Neural cell (in vitro differentiated cells): ENCODE results near the gene PML. TPM values are rescaled to one million over a fixed set of nuclear protein-coding genes. Genes with fewer than 3 reads are reported as not detected.
"Not testable (repeated sequence)": the region's sequence is repeated elsewhere in the genome, so short reads cannot be mapped to it uniquely, and the experiment has no call there.

Experiments
- H2AFZ ChIP-seq: fragments of 200-600, 300-800 bp; sonication (generic), shearing (Covaris generic); 2 replicates; pipeline ENCODE4 v1.6.0; 2014; ENCODE audit warnings: low read depth, mild to moderate bottlenecking, antibody characterized with exemption, low read length, moderate library complexity
- H3F3A ChIP-seq: fragments of 200-600 bp; shearing (Covaris generic); 2 replicates; pipeline ENCODE4 v1.6.1; 2016; ENCODE audit warnings: mild to moderate bottlenecking, moderate library complexity, mixed read lengths, antibody characterized with exemption, low read length; ENCODE audit not compliant: insufficient read depth, poor library complexity, severe bottlenecking
- H3K27ac ChIP-seq: fragments of 200-600, 300-800 bp; sonication (generic), shearing (Covaris generic); 2 replicates; pipeline ENCODE4 v1.5.1; 2014; ENCODE audit warnings: mild to moderate bottlenecking, low read length, moderate library complexity
- H3K27me3 ChIP-seq: fragments of 300-800, 200-600 bp; sonication (generic), shearing (Covaris generic); 2 replicates; pipeline ENCODE4 v1.6.0; 2014; ENCODE audit warnings: mild to moderate bottlenecking, low read depth, low read length, moderate library complexity; ENCODE audit not compliant: insufficient read depth
- H3K36me3 ChIP-seq: fragments of 300-800, 200-600 bp; sonication (generic), shearing (Covaris generic); 2 replicates; pipeline ENCODE4 v1.5.1; 2014; ENCODE audit warnings: mild to moderate bottlenecking, antibody characterized with exemption, low read length, moderate library complexity; ENCODE audit not compliant: insufficient read depth
- H3K4me2 ChIP-seq: fragments of 300-800, 200-600 bp; sonication (generic), shearing (Covaris generic); 2 replicates; pipeline ENCODE4 v1.6.0; 2014; ENCODE audit warnings: mild to moderate bottlenecking, low read length
- H3K4me3 ChIP-seq: fragments of 300-800, 200-600 bp; sonication (generic), shearing (Covaris generic); 2 replicates; pipeline ENCODE4 v1.5.1; 2014; ENCODE audit warnings: mild to moderate bottlenecking, low read length, moderate library complexity
- H3K79me2 ChIP-seq: fragments of 200-600 bp; shearing (Covaris generic); replicated peaks from 2 replicates; pipeline ENCODE4 v1.6.0; 2014; ENCODE audit warnings: mild to moderate bottlenecking, low read length, moderate library complexity; ENCODE audit not compliant: insufficient read depth
- H3K9ac ChIP-seq: fragments of 300-800, 200-600 bp; sonication (generic), shearing (Covaris generic); 2 replicates; pipeline ENCODE4 v1.6.1; 2016; ENCODE audit warnings: mild to moderate bottlenecking, low read length, mixed read lengths
- H3K9me2 ChIP-seq: fragments of 200-600 bp; shearing (Covaris generic); 2 replicates; pipeline ENCODE4 v1.6.1; 2016; ENCODE audit warnings: mild to moderate bottlenecking, low read length, mixed read lengths; ENCODE audit not compliant: insufficient read depth
- H3K9me3 ChIP-seq: fragments of 200-600, 300-800 bp; sonication (generic), shearing (Covaris generic); 2 replicates; pipeline ENCODE4 v1.6.1; 2016; ENCODE audit warnings: mild to moderate bottlenecking, mixed run types, low read length, moderate library complexity, mixed read lengths
- H4K20me1 ChIP-seq: fragments of 200-600 bp; shearing (Covaris generic); 2 replicates; pipeline ENCODE4 v1.6.1; 2016; ENCODE audit warnings: mild to moderate bottlenecking, mixed run types; ENCODE audit not compliant: insufficient read depth
- EP300 ChIP-seq: fragments of 450-650 bp; conservative IDR thresholded peaks from 2 replicates; pipeline ENCODE4 v1.6.1; 2014; ENCODE audit warnings: antibody characterized with exemption, mild to moderate bottlenecking, moderate library complexity; ENCODE audit not compliant: poor library complexity, severe bottlenecking
- EZH2 ChIP-seq: fragments of 200-600, 300-800 bp; shearing (Covaris generic), sonication (generic); IDR thresholded peaks from 2 replicates; pipeline ENCODE4 v1.6.1; 2014; ENCODE audit warnings: antibody characterized with exemption, low read length, borderline replicate concordance, mild to moderate bottlenecking; ENCODE audit not compliant: insufficient read depth, poor library complexity, severe bottlenecking
- MXI1 ChIP-seq: fragments of 450-650 bp; conservative IDR thresholded peaks from 2 replicates; pipeline ENCODE4 v1.6.1; 2014; ENCODE audit warnings: antibody characterized with exemption, mild to moderate bottlenecking; ENCODE audit not compliant: poor library complexity, severe bottlenecking
- POLR2AphosphoS5 ChIP-seq: IDR thresholded peaks from 2 replicates; pipeline ENCODE4 v1.6.1; 2012
- RAD21 ChIP-seq: fragments of 450-650 bp; conservative IDR thresholded peaks from 2 replicates; pipeline ENCODE4 v1.6.1; 2014; ENCODE audit warnings: antibody characterized with exemption, mild to moderate bottlenecking, moderate library complexity
- SMC3 ChIP-seq: fragments of 450-650 bp; conservative IDR thresholded peaks from 2 replicates; pipeline ENCODE4 v1.6.1; 2014; ENCODE audit warnings: antibody characterized with exemption, mild to moderate bottlenecking, moderate library complexity; ENCODE audit not compliant: poor library complexity
- TAF1 ChIP-seq: IDR thresholded peaks from 2 replicates; pipeline ENCODE4 v1.6.1; 2012; ENCODE audit warnings: low read depth
- polyA plus RNA-seq: library from polyadenylated mRNA; depleted of rRNA; stranded (reverse); fragments of >200 nt; gene quantifications from 2 replicates; pipeline ENCODE4 v1.2.3, GENCODE V29; 2014
- TF ChIP-seq, protein P1 (sequence below): IDR thresholded peaks from 2 replicates; pipeline ENCODE4 v1.6.1; 2012; ENCODE audit warnings: borderline replicate concordance
- TF ChIP-seq, protein P2 (sequence below): fragments of 450-650 bp; IDR thresholded peaks from 2 replicates; pipeline ENCODE4 v1.5.1; 2014; ENCODE audit warnings: antibody characterized with exemption, mild to moderate bottlenecking, moderate library complexity; ENCODE audit not compliant: poor library complexity, severe bottlenecking

The PML gene
- polyA plus RNA-seq, 1 donor from 2014 or later, result 4.7 TPM

DNA sequence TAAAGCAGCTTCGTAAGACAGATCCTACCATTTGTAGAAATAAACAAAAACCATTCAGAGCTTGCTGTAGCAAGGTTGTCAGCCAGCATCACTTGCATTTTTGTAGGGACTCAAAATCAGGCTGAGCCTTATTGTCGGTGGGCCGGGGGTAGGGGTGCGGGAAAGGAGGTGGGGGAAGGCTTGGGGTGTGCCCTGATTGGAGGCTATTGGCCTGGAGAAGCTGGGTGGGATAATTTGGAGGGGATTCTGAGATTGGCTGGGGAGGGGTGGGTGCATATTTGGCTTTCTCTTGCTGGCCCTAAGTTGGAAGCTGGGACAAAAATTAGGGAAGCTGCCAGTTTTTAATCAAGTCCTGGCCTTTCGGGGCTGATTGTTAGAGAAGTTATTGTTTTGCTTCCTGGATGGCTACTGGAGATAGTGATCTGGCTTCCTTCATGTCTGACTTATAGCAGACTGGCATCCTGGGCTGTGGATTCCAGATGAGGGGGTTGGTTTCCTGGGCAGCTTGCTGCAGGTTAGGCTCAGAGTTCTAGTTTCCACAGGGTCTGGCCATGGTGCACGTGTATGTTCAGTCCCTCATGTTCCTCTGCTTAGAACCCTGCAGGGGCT lies 25.3 kb upstream of the PML start:
- H3K79me2 ChIP-seq, result no peaks in the 10 kb centered on the region

DNA sequence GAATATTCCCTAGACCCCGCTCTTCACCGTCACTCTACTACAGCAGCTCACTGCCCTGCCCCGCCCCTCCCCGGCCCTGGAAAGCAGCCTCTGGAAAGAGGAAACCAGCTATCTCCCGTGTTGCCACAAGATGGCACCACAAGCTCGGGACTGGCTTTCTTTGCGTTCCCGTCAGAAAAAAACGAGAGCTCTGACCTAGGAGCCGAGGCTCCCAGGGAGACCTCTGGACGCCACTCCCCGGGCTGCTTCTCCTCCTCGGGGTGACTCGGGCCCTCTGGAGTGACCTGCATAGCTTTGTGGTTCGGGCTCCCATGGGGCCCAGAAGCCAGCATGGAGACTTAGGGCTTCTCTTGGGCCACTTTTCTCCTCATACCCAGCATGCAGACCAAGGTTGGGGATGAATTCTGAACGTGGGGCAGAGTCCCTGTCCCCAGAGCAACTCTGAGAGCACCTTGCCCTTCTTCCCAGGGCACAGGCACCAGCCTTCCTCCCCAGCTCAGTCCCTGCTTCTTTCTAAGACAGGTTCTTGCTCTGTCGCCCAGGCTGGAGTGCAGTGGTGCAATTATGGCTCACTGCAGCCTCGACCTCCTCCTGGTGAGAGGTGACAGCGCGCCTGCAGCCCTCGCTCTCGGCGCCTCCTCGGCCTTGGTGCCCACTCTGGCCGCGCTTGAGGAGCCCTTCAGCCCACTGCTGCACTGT lies 21.4 kb upstream of the PML start:
- Histone ChIP-seq H3K27me3 (no peaks in the 10 kb centered on the region), H3K9me2 (no peaks in the 10 kb centered on the region), H3K4me2 (no peak overlapping the region), H4K20me1 (no peaks in the 10 kb centered on the region), H3K9ac (no peak overlapping the region), H2AFZ (no peak overlapping the region), H3K36me3 (no peaks in the 10 kb centered on the region), H3K79me2 (no peaks in the 10 kb centered on the region), H3K27ac (no peak overlapping the region), H3K9me3 (no peaks in the 10 kb centered on the region), H3K4me3 (no peak overlapping the region), H3F3A (no peaks in the 10 kb centered on the region)
- TF ChIP-seq POLR2AphosphoS5 (no peak), TAF1 (no peak), EP300 (no peak), RAD21 (peak; percentile 98), SMC3 (peak; percentile 96)
- TF ChIP-seq, protein P1, sequence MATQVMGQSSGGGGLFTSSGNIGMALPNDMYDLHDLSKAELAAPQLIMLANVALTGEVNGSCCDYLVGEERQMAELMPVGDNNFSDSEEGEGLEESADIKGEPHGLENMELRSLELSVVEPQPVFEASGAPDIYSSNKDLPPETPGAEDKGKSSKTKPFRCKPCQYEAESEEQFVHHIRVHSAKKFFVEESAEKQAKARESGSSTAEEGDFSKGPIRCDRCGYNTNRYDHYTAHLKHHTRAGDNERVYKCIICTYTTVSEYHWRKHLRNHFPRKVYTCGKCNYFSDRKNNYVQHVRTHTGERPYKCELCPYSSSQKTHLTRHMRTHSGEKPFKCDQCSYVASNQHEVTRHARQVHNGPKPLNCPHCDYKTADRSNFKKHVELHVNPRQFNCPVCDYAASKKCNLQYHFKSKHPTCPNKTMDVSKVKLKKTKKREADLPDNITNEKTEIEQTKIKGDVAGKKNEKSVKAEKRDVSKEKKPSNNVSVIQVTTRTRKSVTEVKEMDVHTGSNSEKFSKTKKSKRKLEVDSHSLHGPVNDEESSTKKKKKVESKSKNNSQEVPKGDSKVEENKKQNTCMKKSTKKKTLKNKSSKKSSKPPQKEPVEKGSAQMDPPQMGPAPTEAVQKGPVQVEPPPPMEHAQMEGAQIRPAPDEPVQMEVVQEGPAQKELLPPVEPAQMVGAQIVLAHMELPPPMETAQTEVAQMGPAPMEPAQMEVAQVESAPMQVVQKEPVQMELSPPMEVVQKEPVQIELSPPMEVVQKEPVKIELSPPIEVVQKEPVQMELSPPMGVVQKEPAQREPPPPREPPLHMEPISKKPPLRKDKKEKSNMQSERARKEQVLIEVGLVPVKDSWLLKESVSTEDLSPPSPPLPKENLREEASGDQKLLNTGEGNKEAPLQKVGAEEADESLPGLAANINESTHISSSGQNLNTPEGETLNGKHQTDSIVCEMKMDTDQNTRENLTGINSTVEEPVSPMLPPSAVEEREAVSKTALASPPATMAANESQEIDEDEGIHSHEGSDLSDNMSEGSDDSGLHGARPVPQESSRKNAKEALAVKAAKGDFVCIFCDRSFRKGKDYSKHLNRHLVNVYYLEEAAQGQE, result no peak
- TF ChIP-seq, protein P2, sequence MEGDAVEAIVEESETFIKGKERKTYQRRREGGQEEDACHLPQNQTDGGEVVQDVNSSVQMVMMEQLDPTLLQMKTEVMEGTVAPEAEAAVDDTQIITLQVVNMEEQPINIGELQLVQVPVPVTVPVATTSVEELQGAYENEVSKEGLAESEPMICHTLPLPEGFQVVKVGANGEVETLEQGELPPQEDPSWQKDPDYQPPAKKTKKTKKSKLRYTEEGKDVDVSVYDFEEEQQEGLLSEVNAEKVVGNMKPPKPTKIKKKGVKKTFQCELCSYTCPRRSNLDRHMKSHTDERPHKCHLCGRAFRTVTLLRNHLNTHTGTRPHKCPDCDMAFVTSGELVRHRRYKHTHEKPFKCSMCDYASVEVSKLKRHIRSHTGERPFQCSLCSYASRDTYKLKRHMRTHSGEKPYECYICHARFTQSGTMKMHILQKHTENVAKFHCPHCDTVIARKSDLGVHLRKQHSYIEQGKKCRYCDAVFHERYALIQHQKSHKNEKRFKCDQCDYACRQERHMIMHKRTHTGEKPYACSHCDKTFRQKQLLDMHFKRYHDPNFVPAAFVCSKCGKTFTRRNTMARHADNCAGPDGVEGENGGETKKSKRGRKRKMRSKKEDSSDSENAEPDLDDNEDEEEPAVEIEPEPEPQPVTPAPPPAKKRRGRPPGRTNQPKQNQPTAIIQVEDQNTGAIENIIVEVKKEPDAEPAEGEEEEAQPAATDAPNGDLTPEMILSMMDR, result peak; percentile 98

More for the DNA sequence above, 25.3 kb upstream of the PML start:
- H3K9me2 ChIP-seq, result no peaks in the 10 kb centered on the region
- no peak overlapping the region for H3K9ac ChIP-seq
- H3F3A ChIP-seq, result no peaks in the 10 kb centered on the region
- no peaks in the 10 kb centered on the region for H3K36me3 ChIP-seq
- H3K27me3 ChIP-seq, result no peaks in the 10 kb centered on the region
- TF ChIP-seq, protein P1, result no peak
- TF ChIP-seq MXI1, result no peak
- TF ChIP-seq EZH2, result no peak
- TF ChIP-seq SMC3, result no peak
- TF ChIP-seq TAF1, result no peak
- TF ChIP-seq POLR2AphosphoS5, result no peak
- no peak for TF ChIP-seq RAD21
- no peak for TF ChIP-seq EP300
- TF ChIP-seq, protein P2, result no peak
- H2AFZ ChIP-seq, result no peak overlapping the region
- no peaks in the 10 kb centered on the region for H3K9me3 ChIP-seq
- H3K4me3 ChIP-seq, result no peak overlapping the region
- no peak overlapping the region for H3K27ac ChIP-seq
- H3K4me2 ChIP-seq, result no peak overlapping the region
- no peaks in the 10 kb centered on the region for H4K20me1 ChIP-seq

DNA sequence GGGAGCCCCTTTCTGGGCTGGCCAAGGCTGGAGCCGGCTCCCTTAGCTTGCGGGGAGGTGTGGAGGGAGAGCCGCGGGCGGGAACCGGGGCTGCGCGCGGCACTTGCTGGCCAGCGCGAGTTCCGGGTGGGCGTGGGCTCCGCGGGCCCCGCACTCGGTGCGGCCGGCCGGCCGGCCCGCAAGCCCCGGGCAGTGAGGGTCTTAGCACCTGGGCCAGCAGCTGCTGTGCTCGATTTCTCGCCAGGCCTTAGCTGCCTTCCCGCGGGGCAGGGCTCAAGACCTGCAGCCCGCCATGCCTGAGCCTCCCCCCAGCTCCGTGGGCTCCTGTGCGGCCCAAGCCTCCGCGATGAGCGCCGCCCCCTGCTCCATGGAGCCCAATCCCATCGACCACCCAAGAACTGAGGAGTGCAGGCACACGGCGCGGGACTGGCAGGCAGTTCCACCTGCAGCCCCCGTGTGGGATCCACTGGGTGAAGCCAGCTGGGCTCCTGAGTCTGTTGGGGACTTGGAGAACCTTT lies 20.8 kb upstream of the PML start:
- H3K4me2 ChIP-seq, H4K20me1 ChIP-seq, H3K9me2 ChIP-seq, H3K27ac ChIP-seq, H3K9ac ChIP-seq, H2AFZ ChIP-seq, H3F3A ChIP-seq, H3K4me3 ChIP-seq, H3K9me3 ChIP-seq, H3K27me3 ChIP-seq, H3K79me2 ChIP-seq, H3K36me3 ChIP-seq: not testable (repeated sequence)
